Mucosa of stomach (tissue), 1 donor: Measurements from ENCODE around the gene VAPB.

Source experiments
- H3K27me3 ChIP-seq: one replicate; pipeline ENCODE4 v1.7.0; 2013; ENCODE audit warnings: mild to moderate bottlenecking, low read length; ENCODE audit not compliant: control insufficient read depth, insufficient read depth
- H3K36me3 ChIP-seq: one replicate; pipeline ENCODE4 v1.7.0; 2013; ENCODE audit warnings: low read length; ENCODE audit not compliant: control insufficient read depth, insufficient read depth
- H3K4me1 ChIP-seq: one replicate; pipeline ENCODE4 v1.7.0; 2013; ENCODE audit warnings: mild to moderate bottlenecking, low read length; ENCODE audit not compliant: control insufficient read depth, insufficient read depth
- H3K4me3 ChIP-seq: one replicate; pipeline ENCODE4 v1.7.0; 2013; ENCODE audit warnings: low read length
- H3K9ac ChIP-seq: one replicate; pipeline ENCODE4 v1.7.0; 2013; ENCODE audit warnings: mild to moderate bottlenecking, low read length, moderate library complexity
- H3K9me3 ChIP-seq: one replicate; pipeline ENCODE4 v1.7.0; 2013; ENCODE audit warnings: mild to moderate bottlenecking, low read length, moderate library complexity; ENCODE audit not compliant: control insufficient read depth
- donor health status: Pancreatic carcinoma.

Gene VAPB

DNA sequence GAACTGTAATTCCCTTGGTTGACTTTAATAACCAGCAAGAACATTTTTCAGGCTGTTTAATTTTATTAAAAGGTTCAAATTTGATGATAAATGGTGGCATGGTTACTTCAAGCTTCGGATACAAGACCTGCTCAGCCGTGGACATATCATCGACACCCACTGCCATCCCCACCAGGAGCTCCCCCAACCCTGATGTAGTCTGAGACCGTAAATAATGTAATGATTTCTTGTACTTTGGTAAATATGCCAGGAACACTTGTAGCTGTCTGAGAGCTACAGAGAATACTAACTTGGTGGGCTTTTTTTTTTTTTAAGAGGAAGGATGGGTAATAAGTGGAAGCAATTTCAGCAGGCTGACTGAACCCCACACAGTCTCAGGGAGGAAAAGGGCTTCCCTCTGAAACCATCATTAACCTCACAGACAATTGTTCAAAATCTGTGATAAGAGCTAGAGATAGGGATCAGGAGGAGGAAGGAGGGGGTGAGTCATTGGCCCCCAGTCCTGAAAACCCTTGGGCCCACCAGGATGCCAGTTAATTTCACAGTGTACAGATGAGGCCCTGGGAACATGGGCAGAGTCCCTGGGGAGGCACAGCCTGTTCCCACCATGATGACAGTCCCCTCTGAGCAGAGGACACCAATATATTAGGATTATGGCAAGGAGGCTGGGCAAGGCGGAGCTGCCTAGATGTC lies 70.2 kb downstream of the VAPB start:
- Histone ChIP-seq H3K4me3 (no peak overlapping the region), H3K36me3 (no peaks in the 10 kb centered on the region), H3K9me3 (no peaks in the 10 kb centered on the region), H3K27me3 (no peaks in the 10 kb centered on the region), H3K9ac (no peak overlapping the region), H3K4me1 (no peaks in the 10 kb centered on the region)

DNA sequence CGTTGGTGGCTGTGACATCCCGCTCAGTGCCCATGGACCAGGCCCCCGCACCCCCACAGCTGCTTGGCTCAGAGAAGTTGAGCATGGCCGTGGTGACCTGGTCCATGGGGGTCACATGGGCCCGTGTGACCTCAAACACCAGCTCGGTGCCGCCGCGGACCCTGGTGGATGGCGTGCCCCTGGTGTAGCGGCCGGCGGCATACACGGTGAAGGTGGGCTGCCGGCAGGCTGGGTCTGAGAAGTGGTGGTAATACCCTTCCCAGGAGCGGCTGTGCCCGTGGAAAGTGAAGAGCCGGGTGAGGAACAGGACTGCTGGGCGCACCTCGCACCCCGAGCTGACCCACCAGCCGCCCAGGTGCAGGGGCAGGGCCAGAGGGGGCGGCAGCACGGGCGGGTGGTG lies 72.1 kb downstream of the VAPB start:
- Histone ChIP-seq H3K27me3 (no peaks in the 10 kb centered on the region), H3K4me3 (no peak overlapping the region), H3K9me3 (no peaks in the 10 kb centered on the region), H3K4me1 (no peaks in the 10 kb centered on the region), H3K9ac (no peak overlapping the region), H3K36me3 (no peaks in the 10 kb centered on the region)

DNA sequence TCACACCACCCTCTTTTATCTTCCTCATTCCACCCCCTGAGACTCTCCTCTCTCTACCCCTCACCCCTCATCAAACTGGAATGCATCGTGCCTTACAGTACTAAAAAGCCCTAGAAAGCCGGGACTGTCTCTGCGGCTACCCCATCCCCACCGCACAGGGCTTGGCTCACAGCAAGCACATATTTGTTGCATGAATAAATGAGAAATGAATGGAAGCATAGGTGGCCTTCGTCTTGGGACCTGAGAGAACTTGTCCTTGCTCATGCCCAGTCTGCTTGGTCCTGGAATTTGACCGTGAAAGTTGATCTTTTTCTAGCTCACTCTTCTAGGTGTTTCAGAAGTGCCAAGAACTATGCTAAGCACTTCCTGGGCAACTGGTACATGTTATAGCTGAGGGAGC lies 72.9 kb downstream of the VAPB start:
- Histone ChIP-seq H3K4me3 (no peak overlapping the region), H3K9ac (no peak overlapping the region), H3K9me3 (no peaks in the 10 kb centered on the region), H3K27me3 (peaks cover 3% of the 10 kb centered on the region), H3K36me3 (no peaks in the 10 kb centered on the region), H3K4me1 (no peaks in the 10 kb centered on the region)

DNA sequence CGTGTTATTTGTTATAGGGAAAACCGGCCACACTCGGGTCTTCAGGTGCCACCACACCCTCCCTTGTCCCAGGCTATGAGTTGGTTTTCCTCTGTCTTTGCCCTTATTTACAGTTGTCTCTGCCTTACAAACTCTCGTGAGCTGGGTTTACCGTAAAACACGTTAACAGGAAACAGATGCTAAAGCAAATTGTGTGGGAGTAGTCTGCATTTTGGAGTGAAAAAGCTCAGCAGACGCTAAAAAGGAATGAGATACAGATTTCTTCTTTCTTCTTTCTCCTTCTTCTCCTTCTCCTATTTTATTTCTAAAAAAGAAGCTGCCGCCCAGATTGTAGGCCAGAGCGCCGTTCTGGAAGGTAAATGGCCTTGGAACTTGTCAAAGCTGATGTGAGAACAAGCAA lies 74.2 kb downstream of the VAPB start:
- H3K27me3 ChIP-seq = peaks cover 4% of the 10 kb centered on the region
- no peaks in the 10 kb centered on the region for H3K36me3 ChIP-seq
- no peak overlapping the region for H3K4me3 ChIP-seq

DNA sequence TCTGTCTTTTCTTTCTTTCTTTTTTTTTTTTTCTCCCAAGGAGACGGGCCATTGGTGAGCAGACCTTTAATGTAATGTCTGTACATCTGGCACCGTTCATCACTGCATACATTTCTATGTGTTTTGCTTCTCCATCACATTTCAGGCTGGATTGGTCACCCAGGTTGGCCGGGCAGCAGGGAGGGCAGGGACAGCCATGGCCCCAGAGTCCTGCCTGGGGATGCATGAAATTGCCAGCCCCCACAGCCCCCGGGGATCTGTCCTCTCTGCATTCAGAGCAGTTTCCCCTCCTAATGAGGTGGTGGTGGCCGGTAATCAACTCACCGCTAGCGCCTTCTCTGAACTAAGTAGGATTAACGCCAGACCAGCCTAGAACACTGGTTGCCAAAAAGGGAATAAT lies 75.8 kb downstream of the VAPB start:
- H3K9ac ChIP-seq = no peak overlapping the region
- no peaks in the 10 kb centered on the region for H3K4me1 ChIP-seq

More for the DNA sequence above, 74.2 kb downstream of the VAPB start:
- Histone ChIP-seq H3K9me3 (no peaks in the 10 kb centered on the region), H3K9ac (no peak overlapping the region), H3K4me1 (no peaks in the 10 kb centered on the region)

DNA sequence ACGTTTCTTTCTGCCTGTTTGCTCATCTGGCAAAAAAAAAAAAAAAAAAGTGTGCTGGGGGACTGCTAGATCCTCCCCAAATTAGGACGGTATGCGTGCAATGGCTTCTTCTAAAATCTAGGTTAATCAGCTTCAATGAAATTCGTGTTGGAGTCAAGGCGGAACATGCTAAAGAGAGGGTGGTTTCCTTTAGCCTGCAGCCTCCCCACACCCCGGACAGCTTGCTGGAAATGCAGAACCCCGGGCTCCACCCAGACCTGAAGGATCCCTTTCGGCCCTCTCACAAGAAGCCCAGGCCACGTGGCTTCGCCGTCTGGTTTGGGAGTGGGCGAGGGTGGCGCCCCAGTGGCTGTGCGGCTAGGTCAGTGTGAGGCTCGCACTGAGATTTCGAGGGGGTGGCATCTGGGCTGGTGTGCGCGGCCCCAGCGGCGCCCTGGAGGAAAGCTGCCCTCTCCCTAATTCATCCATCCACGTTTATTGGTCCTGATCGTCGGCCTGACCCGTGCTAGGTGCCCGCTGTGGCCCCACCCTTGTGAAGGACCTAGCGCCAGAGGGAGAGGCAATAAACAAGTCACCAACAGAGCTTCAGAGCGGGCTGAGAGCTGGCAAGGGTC lies 77.2 kb downstream of the VAPB start:
- no peaks in the 10 kb centered on the region for H3K36me3 ChIP-seq

More for the DNA sequence above, 75.8 kb downstream of the VAPB start:
- no peaks in the 10 kb centered on the region for H3K36me3 ChIP-seq
- peaks cover 4% of the 10 kb centered on the region for H3K27me3 ChIP-seq
- no peaks in the 10 kb centered on the region for H3K9me3 ChIP-seq
- no peak overlapping the region for H3K4me3 ChIP-seq

DNA sequence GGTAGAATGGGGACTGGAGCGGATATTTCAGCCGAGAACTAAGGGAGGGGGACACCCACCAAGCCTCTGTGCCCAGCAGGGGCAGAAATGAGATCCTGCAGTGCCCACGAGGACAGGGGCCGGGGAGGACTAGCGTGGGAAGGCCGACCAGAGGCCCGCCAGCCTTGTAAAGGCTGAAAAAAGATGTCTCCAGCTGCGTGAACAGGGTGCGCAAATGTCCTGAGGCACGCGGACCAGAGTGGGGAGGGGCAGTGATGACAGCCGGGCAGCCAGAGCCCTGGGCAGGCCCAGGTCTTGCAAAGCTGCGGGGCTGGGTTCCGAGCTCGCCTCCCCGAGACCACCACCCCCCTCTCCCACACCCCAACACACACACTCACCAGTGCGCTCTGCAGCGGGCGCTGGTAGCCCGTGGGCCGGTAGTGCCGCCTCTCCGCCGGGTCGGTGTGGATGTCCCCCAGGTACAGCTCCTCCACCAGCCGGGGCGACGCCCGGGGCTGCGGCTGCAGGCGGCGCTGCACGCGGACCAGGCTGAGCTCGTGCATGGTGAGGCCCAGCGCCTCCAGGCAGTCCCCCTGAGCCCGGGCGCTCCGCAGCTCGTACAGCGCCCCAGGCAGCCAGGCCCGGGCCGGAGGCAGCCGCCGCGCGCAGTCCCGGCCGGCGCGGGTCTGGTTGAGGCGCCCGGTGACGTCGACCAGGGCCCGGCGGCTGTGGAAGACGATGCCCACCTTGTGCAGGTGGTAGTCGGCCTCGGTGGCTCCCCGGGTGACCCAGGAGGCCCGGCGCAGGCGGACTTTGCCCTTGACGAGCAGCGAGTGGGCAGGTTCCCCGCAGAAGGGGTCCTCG lies 77.9 kb downstream of the VAPB start:
- Histone ChIP-seq H3K36me3 (no peaks in the 10 kb centered on the region), H3K4me3 (no peak overlapping the region)

More for the DNA sequence above, 77.2 kb downstream of the VAPB start:
- no peak overlapping the region for H3K9ac ChIP-seq
- H3K9me3 ChIP-seq = no peaks in the 10 kb centered on the region
- no peak overlapping the region for H3K4me3 ChIP-seq
- H3K27me3 ChIP-seq = peaks cover 4% of the 10 kb centered on the region
- no peaks in the 10 kb centered on the region for H3K4me1 ChIP-seq

DNA sequence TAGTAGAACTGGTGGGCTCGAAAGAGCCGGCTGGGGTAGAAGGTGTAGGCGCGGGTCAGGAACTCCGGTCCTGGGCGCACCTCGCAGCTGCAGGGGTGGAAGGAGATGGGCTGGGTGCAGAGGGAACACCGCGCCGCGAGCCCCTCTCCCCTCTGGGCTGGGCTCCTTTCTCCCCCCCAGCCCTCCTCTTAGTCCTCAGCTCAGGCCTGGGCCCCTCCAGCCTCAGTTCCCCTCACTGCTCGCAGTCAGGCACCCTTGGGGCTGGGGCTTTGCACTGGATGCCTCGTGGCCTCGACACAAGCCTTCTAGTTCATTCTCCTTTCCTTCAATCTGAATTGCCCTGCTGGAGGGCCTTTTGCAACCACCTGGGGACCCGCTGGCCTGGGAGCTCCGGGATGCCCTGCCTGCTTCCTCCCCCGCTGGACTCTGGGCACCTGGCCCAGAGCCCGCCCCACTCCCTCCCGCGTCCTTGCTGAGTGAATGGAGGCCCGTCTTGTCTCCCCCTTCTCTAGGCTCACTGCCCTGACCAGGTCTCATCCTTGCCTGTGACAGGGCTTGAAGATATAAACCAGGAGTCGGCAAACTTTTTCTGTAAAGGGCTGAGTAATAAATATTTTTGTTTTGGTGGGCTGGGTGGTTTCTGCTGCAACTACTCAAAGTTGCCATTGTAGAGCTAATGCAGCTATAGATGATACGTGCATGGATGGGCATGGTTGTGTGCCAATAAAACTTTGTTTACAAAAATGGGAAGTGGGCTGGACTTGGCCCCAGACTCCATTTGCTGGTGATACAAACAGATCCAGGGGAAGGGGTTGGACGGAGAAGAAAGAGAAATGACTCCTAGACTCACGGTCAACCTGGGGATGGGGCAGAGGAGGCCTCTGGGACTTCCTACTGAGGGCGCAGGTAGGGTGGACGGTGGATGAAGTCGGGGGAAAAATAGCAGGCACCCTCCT lies 78.8 kb downstream of the VAPB start:
- no peaks in the 10 kb centered on the region for H3K9me3 ChIP-seq
- no peak overlapping the region for H3K9ac ChIP-seq
- H3K36me3 ChIP-seq = no peaks in the 10 kb centered on the region
- H3K4me3 ChIP-seq = no peak overlapping the region
- H3K4me1 ChIP-seq = no peaks in the 10 kb centered on the region
- H3K27me3 ChIP-seq = peaks cover 4% of the 10 kb centered on the region

More for the DNA sequence above, 77.9 kb downstream of the VAPB start:
- peaks cover 4% of the 10 kb centered on the region for H3K27me3 ChIP-seq
- H3K4me1 ChIP-seq = no peaks in the 10 kb centered on the region
- no peaks in the 10 kb centered on the region for H3K9me3 ChIP-seq
- H3K9ac ChIP-seq = no peak overlapping the region

DNA sequence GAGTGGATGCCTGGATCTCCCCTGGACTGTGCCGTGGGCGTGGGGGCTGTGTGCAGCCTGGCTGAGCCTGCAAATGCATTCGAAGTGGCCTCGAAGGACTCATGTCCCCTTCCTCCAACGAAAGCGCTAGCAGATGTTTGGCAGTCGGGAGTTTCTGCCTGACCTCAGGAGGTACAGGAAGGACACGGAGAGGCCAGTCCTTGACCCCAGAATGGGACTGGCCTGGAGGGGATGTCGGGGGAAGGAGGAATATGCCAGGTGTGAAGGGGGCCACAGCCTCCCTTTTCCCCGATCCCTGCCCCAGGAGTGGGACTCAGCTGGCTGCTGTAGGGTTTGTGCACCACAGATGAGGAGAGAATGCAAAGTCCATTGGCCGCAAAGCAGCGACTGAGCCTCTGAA lies 80.6 kb downstream of the VAPB start:
- H3K4me1 ChIP-seq = no peaks in the 10 kb centered on the region

DNA sequence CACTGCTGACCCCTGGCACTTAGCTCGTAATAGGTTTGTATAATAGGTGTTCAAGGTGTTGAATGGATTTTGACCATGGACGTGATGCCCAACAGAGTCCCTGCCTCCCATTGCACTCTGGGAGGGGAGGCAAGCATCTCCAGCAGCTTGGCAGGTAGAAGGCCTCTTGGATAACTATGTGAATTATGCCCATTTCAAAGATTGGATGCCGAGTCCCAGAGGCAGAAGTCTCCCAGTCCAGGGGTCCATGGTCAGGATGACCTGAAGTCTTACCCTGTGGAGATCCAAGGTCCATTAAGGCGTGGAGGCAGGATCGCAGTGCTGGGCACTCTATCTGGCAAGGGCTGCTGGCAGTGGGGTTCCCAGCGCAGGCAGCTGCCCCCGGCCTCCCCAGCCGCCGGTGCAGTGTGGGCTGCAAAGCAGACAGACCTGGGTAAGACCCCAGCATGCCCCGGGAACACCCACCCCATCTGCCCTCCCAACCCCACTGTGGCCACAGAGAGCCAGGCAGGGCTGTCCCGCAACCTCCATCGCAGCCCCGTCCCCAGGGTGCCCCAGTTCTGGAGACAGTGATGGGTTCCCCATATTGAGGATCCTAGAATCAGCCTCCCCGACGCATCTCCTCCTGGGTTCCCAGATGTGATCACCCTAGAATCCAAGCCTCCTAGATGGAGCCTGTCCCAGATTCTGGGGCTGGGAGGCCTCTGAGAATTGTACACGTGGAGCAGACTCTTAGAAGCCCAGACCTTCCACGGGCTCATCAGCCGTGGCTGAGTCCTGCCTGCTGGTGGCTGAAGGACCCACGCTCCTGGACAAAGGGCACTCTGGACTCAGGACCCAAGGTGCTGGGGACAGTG lies 81.5 kb downstream of the VAPB start:
- Histone ChIP-seq H3K4me1 (no peaks in the 10 kb centered on the region), H3K36me3 (no peaks in the 10 kb centered on the region), H3K9me3 (no peaks in the 10 kb centered on the region), H3K9ac (no peak overlapping the region), H3K4me3 (no peak overlapping the region), H3K27me3 (peaks cover 4% of the 10 kb centered on the region)

More for the DNA sequence above, 80.6 kb downstream of the VAPB start:
- Histone ChIP-seq H3K27me3 (peaks cover 4% of the 10 kb centered on the region), H3K9ac (no peak overlapping the region), H3K4me3 (no peak overlapping the region), H3K36me3 (no peaks in the 10 kb centered on the region), H3K9me3 (no peaks in the 10 kb centered on the region)
